ENCODE results near the gene HOXC5.

DNA sequence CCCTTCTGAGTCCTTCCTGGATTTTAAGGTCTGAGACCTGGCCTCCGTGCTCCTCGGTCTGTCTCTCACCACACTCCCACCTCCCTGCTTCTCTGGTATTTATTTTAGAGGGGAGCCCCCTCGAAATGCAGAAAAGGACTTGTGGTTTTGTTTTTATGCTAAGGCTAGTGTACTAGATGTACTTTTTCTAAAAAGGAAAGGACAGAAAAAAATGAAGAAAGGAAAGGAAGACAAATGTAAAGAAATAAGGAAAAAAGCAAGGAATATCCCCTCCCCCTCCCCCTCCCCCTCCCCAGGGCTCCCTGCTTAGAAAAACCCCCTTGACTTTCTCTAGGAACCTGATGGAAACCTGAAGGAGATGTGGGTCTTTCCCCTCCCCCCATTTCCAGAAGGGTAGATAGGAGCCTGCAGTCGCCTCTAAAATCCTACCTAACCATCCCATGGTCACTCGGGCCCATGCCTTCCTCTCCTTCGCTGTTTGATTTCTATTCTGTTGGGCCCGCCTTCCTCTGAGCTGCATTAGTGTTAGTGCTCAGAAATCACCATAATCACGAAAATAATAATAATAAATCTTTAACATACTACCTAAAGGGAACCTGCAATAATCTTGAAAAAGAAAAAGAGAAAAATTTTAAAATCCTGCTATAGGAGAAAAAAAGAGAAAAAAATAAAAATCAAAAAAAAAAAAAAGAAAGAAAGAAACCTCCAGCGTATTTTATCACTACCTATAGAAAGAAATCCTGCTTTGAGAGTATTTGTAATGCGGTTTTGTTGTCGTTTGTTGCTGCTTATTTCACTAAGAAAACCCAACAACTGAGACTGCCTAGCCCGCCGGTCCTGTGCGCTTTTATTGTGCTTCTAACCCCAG is 21.0 kb upstream of the HOXC5 start:
- TF ChIP-seq, protein P1, sequence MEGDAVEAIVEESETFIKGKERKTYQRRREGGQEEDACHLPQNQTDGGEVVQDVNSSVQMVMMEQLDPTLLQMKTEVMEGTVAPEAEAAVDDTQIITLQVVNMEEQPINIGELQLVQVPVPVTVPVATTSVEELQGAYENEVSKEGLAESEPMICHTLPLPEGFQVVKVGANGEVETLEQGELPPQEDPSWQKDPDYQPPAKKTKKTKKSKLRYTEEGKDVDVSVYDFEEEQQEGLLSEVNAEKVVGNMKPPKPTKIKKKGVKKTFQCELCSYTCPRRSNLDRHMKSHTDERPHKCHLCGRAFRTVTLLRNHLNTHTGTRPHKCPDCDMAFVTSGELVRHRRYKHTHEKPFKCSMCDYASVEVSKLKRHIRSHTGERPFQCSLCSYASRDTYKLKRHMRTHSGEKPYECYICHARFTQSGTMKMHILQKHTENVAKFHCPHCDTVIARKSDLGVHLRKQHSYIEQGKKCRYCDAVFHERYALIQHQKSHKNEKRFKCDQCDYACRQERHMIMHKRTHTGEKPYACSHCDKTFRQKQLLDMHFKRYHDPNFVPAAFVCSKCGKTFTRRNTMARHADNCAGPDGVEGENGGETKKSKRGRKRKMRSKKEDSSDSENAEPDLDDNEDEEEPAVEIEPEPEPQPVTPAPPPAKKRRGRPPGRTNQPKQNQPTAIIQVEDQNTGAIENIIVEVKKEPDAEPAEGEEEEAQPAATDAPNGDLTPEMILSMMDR (IDR thresholded peaks at IDR 0.05), result no peak
- no peak for TF ChIP-seq POLR2A (IDR thresholded peaks at IDR 0.05)

Measured in testis (tissue), 2 donors.